Measurements from ENCODE around the gene CENPE. TPM values are rescaled to one million over a fixed set of nuclear protein-coding genes. Genes with fewer than 3 reads are reported as not detected.

The CENPE gene
- total RNA-seq, 4 donors from 2014 or later, result 0.20 to 6.1 (median 1.1) TPM

- TF ChIP-seq POLR2A (IDR thresholded peaks at IDR 0.05), result no peak
- no peak for TF ChIP-seq EP300 (IDR thresholded peaks at IDR 0.05)
- no peak for TF ChIP-seq CTCF (IDR thresholded peaks at IDR 0.05)
- Histone ChIP-seq H3K36me3 (no peaks in the 10 kb centered on the region), H3K4me1 (no peaks in the 10 kb centered on the region), H3K27ac (no peak overlapping the region), H3K4me3 (no peak overlapping the region), H3K9me3 (peaks cover 0 to 7% (median 0%) of the 10 kb centered on the region in 4 donors), H3K27me3 (no peaks in the 10 kb centered on the region)
- WGBS, 2 donors, result 84 to 96% methylated on average over 3 of the region's 3 CpGs
- no peak for DNase-seq (ENCODE audit: low spot score in 2 of 2)
These were observed 75.0 kb downstream of the CENPE start for GRCh38 chr4:103123114-103123513.

GRCh38 chr4:103118166-103118565 lies 80.0 kb downstream of the CENPE start:
- no peak for DNase-seq (ENCODE audit: low spot score in 2 of 2)
- TF ChIP-seq POLR2A (IDR thresholded peaks at IDR 0.05) (no peak), EP300 (IDR thresholded peaks at IDR 0.05) (no peak), CTCF (IDR thresholded peaks at IDR 0.05) (no peak)
- Histone ChIP-seq H3K4me1 (no peaks in the 10 kb centered on the region), H3K36me3 (no peaks in the 10 kb centered on the region), H3K27me3 (no peaks in the 10 kb centered on the region), H3K27ac (no peak overlapping the region), H3K9me3 (no peaks in the 10 kb centered on the region), H3K4me3 (no peak overlapping the region)
- 93 to 100% methylated on average over 1 of the region's 1 CpG for WGBS, 2 donors

GRCh38 chr4:103111598-103111997 lies 86.5 kb downstream of the CENPE start:
- H3K4me1 ChIP-seq, result no peaks in the 10 kb centered on the region
- H3K9me3 ChIP-seq, result no peaks in the 10 kb centered on the region
- no peaks in the 10 kb centered on the region for H3K27me3 ChIP-seq
- WGBS, 2 donors, result 70 to 96% methylated on average over 4 of the region's 4 CpGs
- TF ChIP-seq CTCF (IDR thresholded peaks at IDR 0.05) (no peak), POLR2A (IDR thresholded peaks at IDR 0.05) (no peak), EP300 (IDR thresholded peaks at IDR 0.05) (no peak)
- DNase-seq (ENCODE audit: low spot score in 2 of 2), result no peak
- no peaks in the 10 kb centered on the region for H3K36me3 ChIP-seq
- H3K4me3 ChIP-seq, result no peak overlapping the region
- no peak overlapping the region for H3K27ac ChIP-seq

- 94 to 98% methylated on average over 4 of the region's 4 CpGs for WGBS, 2 donors
- no peaks in the 10 kb centered on the region for H3K9me3 ChIP-seq
- H3K4me3 ChIP-seq, result no peak overlapping the region
- no peak for DNase-seq (ENCODE audit: low spot score in 2 of 2)
- H3K27ac ChIP-seq, result no peak overlapping the region
- TF ChIP-seq POLR2A (IDR thresholded peaks at IDR 0.05) (no peak), CTCF (IDR thresholded peaks at IDR 0.05) (no peak), EP300 (IDR thresholded peaks at IDR 0.05) (no peak)
- H3K4me1 ChIP-seq, result no peaks in the 10 kb centered on the region
- H3K27me3 ChIP-seq, result no peaks in the 10 kb centered on the region
- H3K36me3 ChIP-seq, result no peaks in the 10 kb centered on the region
These were observed 89.6 kb downstream of the CENPE start for GRCh38 chr4:103108542-103108941.

- Histone ChIP-seq H3K27me3 (no peaks in the 10 kb centered on the region), H3K9me3 (no peaks in the 10 kb centered on the region), H3K4me1 (no peaks in the 10 kb centered on the region), H3K36me3 (no peaks in the 10 kb centered on the region), H3K27ac (no peak overlapping the region), H3K4me3 (no peak overlapping the region)
- DNase-seq (ENCODE audit: low spot score in 2 of 2), result no peak
- 89 to 98% methylated on average over 2 of the region's 2 CpGs for WGBS, 2 donors
- no peak for TF ChIP-seq POLR2A (IDR thresholded peaks at IDR 0.05)
- TF ChIP-seq CTCF (IDR thresholded peaks at IDR 0.05), result no peak
- no peak for TF ChIP-seq EP300 (IDR thresholded peaks at IDR 0.05)
These were observed 92.4 kb downstream of the CENPE start for GRCh38 chr4:103105558-103106356.

All from tibial nerve (tissue), 4 donors.